Karpas-422 (cell line): ENCODE data around the gene LACTBL1. TPM values are rescaled to one million over a fixed set of nuclear protein-coding genes. Genes with fewer than 3 reads are reported as not detected.
A peak's percentile ranks its signal among the peaks of the same experiment; 100 is the strongest.

ENCODE experiments used
- DNase-seq: peaks from one replicate; pipeline ENCODE4 v3.0.0-alpha.2; 2015
- H2AFZ ChIP-seq: fragments of 200-600 bp; sonication (generic); 2 replicates; pipeline ENCODE4 v1.6.1; 2014; ENCODE audit warnings: antibody characterized with exemption, low read length, mixed read lengths
- H3K27ac ChIP-seq: fragments of 200-600 bp; sonication (generic); 2 replicates; pipeline ENCODE4 v1.5.1; 2014; ENCODE audit warnings: mild to moderate bottlenecking, low read length, moderate library complexity
- H3K27me3 ChIP-seq: fragments of 200-600 bp; sonication (generic); 2 replicates; pipeline ENCODE4 v1.6.1; 2014; ENCODE audit warnings: low read length, mixed read lengths
- H3K36me3 ChIP-seq: fragments of 200-600 bp; sonication (generic); 2 replicates; pipeline ENCODE4 v1.6.1; 2014; ENCODE audit warnings: low read length, mixed read lengths; ENCODE audit not compliant: insufficient read depth
- H3K4me1 ChIP-seq: fragments of 200-600 bp; sonication (generic); 2 replicates; pipeline ENCODE4 v1.6.1; 2014; ENCODE audit warnings: mild to moderate bottlenecking, low read length, mixed read lengths
- H3K4me2 ChIP-seq: fragments of 200-600 bp; sonication (generic); 2 replicates; pipeline ENCODE4 v1.6.1; 2014; ENCODE audit warnings: low read length, low read depth, mild to moderate bottlenecking; ENCODE audit not compliant: poor library complexity, severe bottlenecking
- H3K4me3 ChIP-seq: fragments of 200-600 bp; sonication (generic); 2 replicates; pipeline ENCODE4 v1.5.1; 2014; ENCODE audit warnings: mild to moderate bottlenecking, antibody characterized with exemption, low read length, mixed read lengths
- H3K79me2 ChIP-seq: fragments of 200-600 bp; sonication (generic); 2 replicates; pipeline ENCODE4 v1.6.1; 2014; ENCODE audit warnings: mild to moderate bottlenecking, low read length, mixed read lengths
- H3K9ac ChIP-seq: fragments of 200-600 bp; sonication (generic); 2 replicates; pipeline ENCODE4 v1.6.0; 2014; ENCODE audit warnings: low read length
- H3K9me2 ChIP-seq: fragments of 200-600 bp; sonication (generic), shearing (Covaris generic); replicated peaks from 2 replicates; pipeline ENCODE4 v1.6.0; 2014; ENCODE audit warnings: mild to moderate bottlenecking, low read length, moderate library complexity; ENCODE audit not compliant: insufficient read depth
- H3K9me3 ChIP-seq: fragments of 300-700, 200-600 bp; sonication (generic); 2 replicates; pipeline ENCODE4 v1.6.1; 2014; ENCODE audit warnings: low read length, mixed read lengths
- H4K20me1 ChIP-seq: fragments of 200-600 bp; sonication (generic); 2 replicates; pipeline ENCODE4 v1.6.1; 2014; ENCODE audit warnings: mild to moderate bottlenecking, antibody characterized with exemption, low read length, low read depth; ENCODE audit not compliant: insufficient read depth
- total RNA-seq: library from RNA; depleted of rRNA; stranded (reverse); fragments of >200 nt; shearing (Covaris generic); gene quantifications from 2 replicates; pipeline ENCODE4 v1.2.3, GENCODE V29; 2014; ENCODE audit warnings: low replicate concordance

LACTBL1 gene
- total RNA-seq, 1 experiment from 2014 or later = not detected

GRCh38 chr1:22971611-22972405 is 858 bp downstream of the LACTBL1 start:
- no peaks in the 10 kb centered on the region for H3K9me2 ChIP-seq
- no peaks in the 10 kb centered on the region for H3K36me3 ChIP-seq
- no peak overlapping the region for H3K4me3 ChIP-seq
- H3K79me2 ChIP-seq = no peaks in the 10 kb centered on the region
- peaks cover 9% of the 10 kb centered on the region for H3K4me1 ChIP-seq
- no peak overlapping the region for H2AFZ ChIP-seq
- no peaks in the 10 kb centered on the region for H3K9me3 ChIP-seq
- H4K20me1 ChIP-seq = no peaks in the 10 kb centered on the region
- DNase-seq = peak; percentile 29
- no peak overlapping the region for H3K9ac ChIP-seq
- H3K27me3 ChIP-seq = no peaks in the 10 kb centered on the region
- no peak overlapping the region for H3K4me2 ChIP-seq
- no peak overlapping the region for H3K27ac ChIP-seq

DNA sequence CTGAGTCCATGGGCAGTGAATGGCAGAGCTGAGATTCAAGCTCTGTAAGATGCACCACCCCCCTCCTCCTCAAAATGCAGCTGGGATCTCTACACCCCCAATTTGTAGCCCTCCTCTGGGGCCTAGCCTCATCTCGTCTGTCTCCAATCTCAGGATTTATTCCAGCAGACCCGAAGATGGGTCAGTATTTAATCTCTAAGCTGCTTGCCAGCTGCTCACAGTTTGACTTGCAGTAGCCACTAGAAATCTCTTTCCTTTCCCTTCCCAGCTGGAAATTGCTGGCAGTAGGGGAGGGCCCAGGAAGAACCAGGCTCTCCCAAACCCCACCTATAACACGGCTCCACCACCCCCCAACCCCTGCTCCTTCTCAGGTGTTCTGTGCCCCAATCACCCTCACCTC is 1.5 kb downstream of the LACTBL1 start:
- Histone ChIP-seq H4K20me1 (no peaks in the 10 kb centered on the region), H3K27me3 (no peaks in the 10 kb centered on the region), H3K27ac (no peak overlapping the region), H3K36me3 (no peaks in the 10 kb centered on the region), H3K9me2 (no peaks in the 10 kb centered on the region), H3K4me1 (peaks cover 9% of the 10 kb centered on the region), H3K9me3 (no peaks in the 10 kb centered on the region), H3K9ac (no peak overlapping the region), H3K4me3 (no peak overlapping the region), H3K4me2 (no peak overlapping the region), H2AFZ (no peak overlapping the region), H3K79me2 (no peaks in the 10 kb centered on the region)
- DNase-seq = peak; percentile 29

GRCh38 chr1:22970096-22970495 is 2.6 kb downstream of the LACTBL1 start:
- H3K79me2 ChIP-seq = no peaks in the 10 kb centered on the region
- H3K9me2 ChIP-seq = no peaks in the 10 kb centered on the region
- no peak overlapping the region for H2AFZ ChIP-seq
- H3K4me3 ChIP-seq = no peak overlapping the region
- DNase-seq = no peak
- H3K4me2 ChIP-seq = no peak overlapping the region
- H3K27me3 ChIP-seq = no peaks in the 10 kb centered on the region
- H4K20me1 ChIP-seq = no peaks in the 10 kb centered on the region
- H3K27ac ChIP-seq = no peak overlapping the region
- H3K4me1 ChIP-seq = peaks cover 9% of the 10 kb centered on the region
- H3K36me3 ChIP-seq = no peaks in the 10 kb centered on the region
- no peaks in the 10 kb centered on the region for H3K9me3 ChIP-seq
- no peak overlapping the region for H3K9ac ChIP-seq

DNA sequence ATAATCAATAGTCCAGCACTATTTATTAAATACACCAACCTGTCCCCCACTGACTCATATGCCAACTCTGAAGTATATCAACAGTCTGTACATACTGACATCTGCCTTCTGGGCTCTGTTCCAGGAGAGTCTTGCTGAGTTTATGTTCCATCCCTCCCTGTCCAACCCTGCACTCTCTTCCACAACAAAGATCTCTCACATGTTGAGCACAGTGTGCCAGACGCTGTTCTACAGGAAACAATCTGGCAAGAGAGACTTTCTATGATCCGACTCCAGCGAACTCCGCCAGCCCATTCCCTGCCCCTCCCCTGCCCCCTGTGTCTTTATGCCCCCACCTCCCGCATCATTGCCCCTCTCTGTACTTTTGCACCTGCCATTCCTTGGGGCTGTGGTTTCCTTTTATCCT is 3.4 kb downstream of the LACTBL1 start:
- no peaks in the 10 kb centered on the region for H3K9me2 ChIP-seq
- H3K27ac ChIP-seq = no peak overlapping the region
- H3K79me2 ChIP-seq = no peaks in the 10 kb centered on the region
- no peaks in the 10 kb centered on the region for H3K9me3 ChIP-seq
- peaks cover 9% of the 10 kb centered on the region for H3K4me1 ChIP-seq
- no peak overlapping the region for H3K4me3 ChIP-seq
- H2AFZ ChIP-seq = no peak overlapping the region
- H3K4me2 ChIP-seq = no peak overlapping the region
- H3K27me3 ChIP-seq = no peaks in the 10 kb centered on the region
- H3K36me3 ChIP-seq = no peaks in the 10 kb centered on the region
- no peaks in the 10 kb centered on the region for H4K20me1 ChIP-seq
- DNase-seq = peak; percentile 15
- no peak overlapping the region for H3K9ac ChIP-seq

GRCh38 chr1:22967833-22968232 is 4.8 kb downstream of the LACTBL1 start:
- no peaks in the 10 kb centered on the region for H3K27me3 ChIP-seq
- no peak overlapping the region for H3K9ac ChIP-seq
- H3K9me3 ChIP-seq = no peaks in the 10 kb centered on the region
- H2AFZ ChIP-seq = no peak overlapping the region
- no peak overlapping the region for H3K4me2 ChIP-seq
- H3K36me3 ChIP-seq = no peaks in the 10 kb centered on the region
- H3K27ac ChIP-seq = no peak overlapping the region
- H3K9me2 ChIP-seq = no peaks in the 10 kb centered on the region
- H3K4me1 ChIP-seq = peaks cover 9% of the 10 kb centered on the region
- no peaks in the 10 kb centered on the region for H3K79me2 ChIP-seq
- no peaks in the 10 kb centered on the region for H4K20me1 ChIP-seq
- H3K4me3 ChIP-seq = no peak overlapping the region
- DNase-seq = no peak

DNA sequence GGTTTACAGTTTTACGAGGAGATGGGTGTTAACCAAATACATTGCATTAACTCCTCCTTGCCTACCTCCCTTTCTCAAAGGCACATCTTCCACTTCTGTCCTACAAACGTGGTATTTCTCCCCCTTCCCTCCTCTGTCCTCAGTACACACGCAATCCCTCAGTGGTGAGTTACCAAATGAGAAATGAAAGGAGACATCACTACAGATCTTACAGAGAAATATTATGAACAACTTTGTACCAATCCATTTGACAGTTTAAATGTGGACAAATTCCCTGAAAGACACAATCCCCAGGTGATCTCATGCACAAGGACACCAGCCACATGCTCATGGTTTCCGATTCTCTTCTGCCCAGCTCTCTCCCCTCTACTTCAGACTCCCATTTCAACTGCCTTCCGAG is 6.4 kb downstream of the LACTBL1 start:
- Histone ChIP-seq H3K79me2 (no peaks in the 10 kb centered on the region), H3K27me3 (no peaks in the 10 kb centered on the region), H3K4me3 (no peak overlapping the region), H3K9ac (no peak overlapping the region), H3K36me3 (no peaks in the 10 kb centered on the region), H3K4me2 (no peak overlapping the region), H3K27ac (no peak overlapping the region), H3K9me3 (no peaks in the 10 kb centered on the region), H2AFZ (no peak overlapping the region), H3K4me1 (peaks cover under 1% of the 10 kb centered on the region; the same call in 1 of the 2 replicates), H4K20me1 (no peaks in the 10 kb centered on the region), H3K9me2 (no peaks in the 10 kb centered on the region)
- DNase-seq = no peak

- Histone ChIP-seq H3K4me3 (no peak overlapping the region), H3K36me3 (no peaks in the 10 kb centered on the region), H3K79me2 (no peaks in the 10 kb centered on the region), H3K27ac (no peak overlapping the region), H3K9me3 (no peaks in the 10 kb centered on the region), H4K20me1 (no peaks in the 10 kb centered on the region), H3K4me2 (no peak overlapping the region), H3K9me2 (no peaks in the 10 kb centered on the region), H3K9ac (no peak overlapping the region), H3K27me3 (no peaks in the 10 kb centered on the region), H3K4me1 (peaks cover 8% of the 10 kb centered on the region), H2AFZ (no peak overlapping the region)
- no peak for DNase-seq
These were observed 9.5 kb downstream of the LACTBL1 start for GRCh38 chr1:22963044-22963677.

DNA sequence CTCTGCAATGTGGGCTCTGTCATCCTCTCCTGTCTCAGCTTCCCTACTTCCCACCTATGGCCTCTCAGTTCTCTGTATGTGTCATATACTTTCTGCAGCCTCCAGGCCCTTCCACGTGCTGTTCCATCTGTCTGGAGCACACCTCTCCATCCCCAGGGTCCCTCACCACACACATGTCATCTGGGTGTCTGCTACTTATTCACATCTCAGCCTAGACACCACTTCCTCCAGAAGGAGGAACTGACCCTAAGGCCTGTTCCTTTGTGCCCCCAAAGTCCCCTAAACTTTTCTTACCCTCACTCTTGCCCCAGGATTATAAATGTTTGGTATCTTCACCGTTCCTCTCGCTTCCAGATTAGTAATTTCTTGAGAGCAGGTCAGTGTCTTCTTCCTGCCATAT is 10.1 kb downstream of the LACTBL1 start:
- Histone ChIP-seq H3K36me3 (no peaks in the 10 kb centered on the region), H3K4me2 (no peak overlapping the region), H3K4me3 (no peak overlapping the region), H3K9ac (no peak overlapping the region), H3K27ac (no peak overlapping the region), H3K27me3 (no peaks in the 10 kb centered on the region), H2AFZ (no peak overlapping the region), H3K4me1 (peaks cover 8% of the 10 kb centered on the region), H3K79me2 (no peaks in the 10 kb centered on the region), H3K9me3 (no peaks in the 10 kb centered on the region), H3K9me2 (no peaks in the 10 kb centered on the region), H4K20me1 (no peaks in the 10 kb centered on the region)
- no peak for DNase-seq
